ENCODE measurements around the gene ZMIZ2.
"Not testable (repeated sequence)": the region's sequence is repeated elsewhere in the genome, so short reads cannot be mapped to it uniquely, and the experiment has no call there.

The ZMIZ2 gene

DNA sequence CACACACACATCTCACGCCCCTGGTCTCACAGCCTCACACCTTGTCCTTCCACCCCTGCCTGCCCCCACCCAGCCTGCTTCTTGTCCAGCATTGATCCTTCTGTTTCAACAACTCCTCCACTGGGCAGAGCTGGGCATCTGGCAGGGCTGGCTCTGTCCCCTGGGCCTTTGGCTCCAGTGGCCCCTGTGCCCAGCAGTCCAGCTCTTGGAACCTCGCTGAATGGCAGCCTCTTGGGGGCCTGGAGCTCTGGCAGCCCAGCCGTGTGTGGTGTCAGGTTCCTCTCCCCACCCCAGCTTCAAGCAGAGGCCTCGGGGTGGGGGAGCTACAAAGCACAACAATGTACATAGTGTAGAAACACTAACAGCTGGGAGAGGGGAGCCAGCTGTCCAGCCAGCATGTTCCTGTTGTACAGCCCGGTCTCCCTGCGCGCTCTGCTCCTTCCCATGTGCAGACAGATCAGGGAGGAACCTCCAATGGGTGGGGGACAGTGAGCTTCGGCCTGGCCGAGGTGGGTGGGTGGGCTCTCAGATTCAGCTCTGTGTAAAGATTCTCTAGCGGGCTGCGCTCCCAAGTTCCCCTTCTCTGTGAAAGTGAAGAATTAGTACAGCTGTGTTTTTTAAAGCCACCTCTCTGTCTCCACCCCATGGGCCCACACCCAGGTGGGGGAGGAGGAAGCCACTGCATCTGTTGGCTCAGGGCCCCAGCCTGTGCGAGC, 19.4 kb downstream of the ZMIZ2 start:
- TF ChIP-seq POLR2A (IDR thresholded peaks at IDR 0.05; ENCODE audit: low read depth, low read length): no peak
- FAIRE-seq: no peak
- DNase-seq (ENCODE audit: insufficient read length, low spot score): no peak

DNA sequence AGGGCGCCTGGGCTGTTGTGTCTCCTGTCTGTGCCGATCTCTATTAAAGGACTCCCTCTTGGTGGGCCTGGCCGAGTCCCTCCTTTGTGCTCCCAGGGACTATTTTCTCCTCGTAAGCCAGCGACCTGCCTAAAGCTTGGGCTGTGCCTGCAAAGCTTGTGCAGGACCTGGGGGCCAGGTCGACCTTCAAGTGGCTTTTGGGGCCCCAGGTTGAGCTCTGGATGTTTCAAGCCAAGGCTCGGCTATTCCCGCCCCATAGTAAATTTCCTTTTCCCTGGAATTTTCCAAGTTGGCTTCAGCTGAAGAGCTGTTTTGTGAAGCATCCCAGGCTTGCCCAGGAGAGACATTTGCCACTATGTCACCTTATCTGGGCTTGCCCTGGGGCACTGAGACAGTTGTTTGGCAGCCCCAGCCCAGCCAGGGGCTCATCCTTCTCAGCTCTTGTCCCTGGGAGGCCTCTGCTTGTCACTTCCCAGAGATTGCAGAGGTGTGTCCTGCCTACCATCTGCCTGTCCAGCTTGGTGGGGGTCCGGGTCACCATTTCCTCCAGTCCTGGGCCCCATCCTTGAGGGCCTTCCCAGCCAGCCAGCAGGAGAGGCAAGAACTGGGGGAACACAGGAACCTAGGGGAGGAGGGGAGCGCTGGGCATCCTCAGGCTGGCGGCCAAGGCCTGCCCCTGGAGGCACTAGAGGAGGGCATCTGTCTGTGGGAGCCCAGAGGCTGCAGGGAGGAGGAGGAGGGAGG, 20.2 kb downstream of the ZMIZ2 start:
- FAIRE-seq: no peak
- no peak for TF ChIP-seq POLR2A (IDR thresholded peaks at IDR 0.05; ENCODE audit: low read depth, low read length)
- no peak for DNase-seq (ENCODE audit: insufficient read length, low spot score)

DNA sequence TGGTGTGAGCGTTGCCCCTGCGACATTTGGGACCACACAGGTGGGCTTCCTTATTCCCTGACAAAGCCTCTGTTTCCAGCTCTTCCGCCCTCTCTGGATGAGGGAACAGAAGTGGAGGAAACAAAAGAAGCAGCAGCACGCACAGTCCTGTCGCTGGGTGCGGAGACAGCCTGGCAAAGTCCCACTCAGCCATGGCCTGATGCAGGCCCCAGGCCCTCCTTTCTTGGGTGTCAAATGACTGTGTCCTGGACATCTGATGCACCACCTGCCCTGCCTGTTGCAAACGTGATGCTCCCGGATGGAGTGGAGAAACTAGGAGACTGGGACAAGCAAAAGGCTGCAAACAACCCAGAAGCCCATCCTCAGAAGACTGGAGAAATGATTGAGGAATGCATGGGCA, 20.7 kb downstream of the ZMIZ2 start:
- DNase-seq (ENCODE audit: insufficient read length, low spot score) (no peak), FAIRE-seq (no peak)
- TF ChIP-seq POLR2A (IDR thresholded peaks at IDR 0.05; ENCODE audit: low read depth, low read length): no peak

DNA sequence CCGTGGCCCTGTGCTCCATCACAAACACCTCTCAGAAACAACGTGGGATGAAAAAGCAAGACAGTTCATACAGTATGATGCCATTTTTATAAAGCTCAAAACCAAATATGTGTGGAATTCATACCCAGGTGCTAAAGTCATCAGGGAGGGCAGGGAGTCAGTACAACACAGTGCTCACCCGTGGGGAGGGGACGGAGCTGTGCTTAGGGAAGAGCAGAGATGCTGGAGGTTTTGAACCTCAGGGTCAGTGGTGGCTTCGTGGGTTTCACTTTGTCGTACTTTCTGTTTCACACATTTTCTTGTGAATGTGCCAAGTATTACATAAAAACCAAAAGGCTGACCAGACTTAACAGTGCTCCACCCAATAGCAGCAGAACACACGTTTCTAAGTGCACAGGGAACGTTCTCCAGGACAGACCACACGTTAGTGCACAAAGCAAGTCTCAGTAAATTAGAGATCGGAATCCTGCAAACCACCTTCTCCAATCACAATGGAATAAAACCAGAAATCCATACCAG, 21.2 kb downstream of the ZMIZ2 start:
- FAIRE-seq (no peak), DNase-seq (ENCODE audit: insufficient read length, low spot score) (peak; percentile 59)
- TF ChIP-seq POLR2A (IDR thresholded peaks at IDR 0.05; ENCODE audit: low read depth, low read length): no peak

DNA sequence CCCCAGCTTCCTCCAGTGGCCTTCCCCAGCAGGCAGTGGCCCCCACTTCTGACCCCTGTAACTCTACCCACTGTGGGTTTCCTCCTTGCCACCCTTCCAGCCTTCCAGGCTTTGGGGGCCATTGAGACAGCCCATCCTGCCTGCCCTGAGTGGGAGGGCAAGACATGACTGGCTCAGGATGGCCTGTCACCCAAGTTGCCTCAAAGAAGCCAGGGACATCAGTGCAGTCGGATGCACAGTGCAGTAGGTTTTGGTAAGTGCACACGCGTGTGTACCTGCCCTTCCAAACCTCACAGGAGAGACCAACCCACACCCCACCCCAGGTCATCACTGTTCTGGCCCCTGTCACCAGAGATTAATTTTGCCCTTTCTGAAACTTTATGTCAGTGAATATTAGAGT, 22.7 kb downstream of the ZMIZ2 start:
- TF ChIP-seq POLR2A (IDR thresholded peaks at IDR 0.05; ENCODE audit: low read depth, low read length): no peak
- DNase-seq (ENCODE audit: insufficient read length, low spot score) (no peak), FAIRE-seq (no peak)

DNA sequence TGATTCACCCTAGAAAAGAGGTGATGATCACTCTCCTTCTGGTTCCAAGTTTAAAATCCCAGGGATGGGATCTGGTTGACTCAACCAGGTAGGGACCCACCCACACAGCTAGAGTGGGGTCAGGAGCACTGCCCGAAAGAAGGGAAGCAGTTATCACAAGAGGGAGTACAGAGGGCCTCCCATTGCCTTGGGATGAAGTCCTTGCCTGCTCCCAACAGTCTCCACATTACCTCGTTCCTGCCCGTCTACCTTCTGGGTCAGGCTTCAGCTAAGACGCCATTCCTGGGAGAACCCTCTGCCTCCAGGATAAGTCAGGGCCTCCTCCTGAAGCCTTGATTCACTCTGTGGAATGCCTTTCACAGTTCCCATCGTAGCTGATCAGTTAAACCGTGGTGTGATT, 23.8 kb downstream of the ZMIZ2 start:
- DNase-seq (ENCODE audit: insufficient read length, low spot score) (no peak), FAIRE-seq (no peak)
- TF ChIP-seq POLR2A (IDR thresholded peaks at IDR 0.05; ENCODE audit: low read depth, low read length): no peak

DNA sequence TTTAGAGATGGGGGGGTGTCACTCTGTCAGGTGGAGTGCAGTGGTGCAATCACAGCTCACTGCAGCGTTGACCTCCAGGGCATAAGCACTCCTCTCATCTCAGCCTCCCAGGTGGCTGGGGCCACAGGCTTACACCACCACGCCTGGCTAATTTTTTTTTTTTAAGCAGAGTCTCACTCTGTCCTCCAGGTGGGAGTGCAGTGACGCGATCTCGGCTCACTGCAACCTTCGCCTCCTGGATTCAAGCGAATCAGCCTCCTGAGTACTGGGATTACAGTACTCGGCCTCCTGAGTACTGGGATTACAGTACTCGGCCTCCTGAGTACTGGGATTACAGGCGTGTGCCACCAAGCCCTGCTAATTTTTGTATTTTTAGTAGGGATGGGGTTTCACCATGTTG, 24.2 kb downstream of the ZMIZ2 start:
- no peak for TF ChIP-seq POLR2A (IDR thresholded peaks at IDR 0.05; ENCODE audit: low read depth, low read length)
- FAIRE-seq (no peak), DNase-seq (ENCODE audit: insufficient read length, low spot score) (no peak)

DNA sequence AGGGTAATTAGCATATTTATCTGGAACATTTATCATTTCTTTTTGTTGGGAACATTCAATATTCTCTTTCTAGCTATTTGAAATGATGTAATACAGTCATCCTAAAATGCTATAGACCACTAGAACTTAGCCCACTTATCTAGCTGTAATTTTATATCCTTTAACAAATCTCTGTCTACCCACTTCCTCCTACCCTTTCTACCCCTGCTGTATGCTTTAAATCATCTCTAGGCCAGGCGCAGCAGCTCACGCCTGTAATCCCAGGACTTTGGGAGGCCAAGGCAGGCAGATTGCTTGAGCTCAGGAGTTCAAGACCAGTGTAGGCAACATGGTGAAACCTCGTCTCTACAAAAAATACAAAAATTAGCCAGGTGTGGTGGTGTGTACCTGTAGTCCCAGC, 25.8 kb downstream of the ZMIZ2 start:
- not testable (repeated sequence) for FAIRE-seq

DNA sequence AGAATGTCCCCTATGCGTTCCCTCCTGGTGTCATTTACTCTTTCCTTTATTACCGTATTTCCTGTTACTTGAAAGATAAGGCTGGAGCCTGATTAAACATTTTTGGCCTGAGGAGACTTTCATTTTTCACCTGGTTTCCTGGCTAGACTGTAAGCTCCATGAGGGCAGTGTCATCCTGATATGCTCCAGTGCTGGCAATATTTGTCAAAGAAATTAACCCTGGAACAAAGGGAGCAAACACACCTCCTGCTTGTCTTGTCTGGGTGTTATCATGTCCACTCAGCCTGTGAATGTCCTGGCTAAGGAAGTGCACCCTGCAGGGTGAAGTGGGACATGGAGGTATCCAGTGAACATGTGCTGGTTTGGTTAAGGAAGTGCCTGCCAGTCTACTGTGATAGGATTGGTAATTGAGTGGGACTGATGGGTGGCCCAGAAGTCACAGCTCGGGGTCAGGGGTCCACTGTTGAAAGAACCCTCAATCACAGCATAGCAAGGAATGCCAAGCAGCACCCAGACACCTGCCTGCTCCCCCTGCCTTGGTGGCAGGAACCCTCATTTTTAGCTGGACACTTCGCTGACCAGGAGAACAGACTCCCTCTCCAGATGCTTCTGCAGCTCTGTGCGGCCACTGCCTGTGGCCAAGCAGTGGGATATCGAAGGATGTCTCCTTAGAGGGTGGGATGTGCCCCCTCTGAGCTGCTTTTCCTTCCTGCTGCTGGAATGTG, 26.9 kb downstream of the ZMIZ2 start:
- TF ChIP-seq POLR2A (IDR thresholded peaks at IDR 0.05; ENCODE audit: low read depth, low read length): no peak
- DNase-seq (ENCODE audit: insufficient read length, low spot score): no peak
- no peak for FAIRE-seq

More for the DNA sequence above, 25.8 kb downstream of the ZMIZ2 start:
- not testable (repeated sequence) for DNase-seq (ENCODE audit: insufficient read length, low spot score)

DNA sequence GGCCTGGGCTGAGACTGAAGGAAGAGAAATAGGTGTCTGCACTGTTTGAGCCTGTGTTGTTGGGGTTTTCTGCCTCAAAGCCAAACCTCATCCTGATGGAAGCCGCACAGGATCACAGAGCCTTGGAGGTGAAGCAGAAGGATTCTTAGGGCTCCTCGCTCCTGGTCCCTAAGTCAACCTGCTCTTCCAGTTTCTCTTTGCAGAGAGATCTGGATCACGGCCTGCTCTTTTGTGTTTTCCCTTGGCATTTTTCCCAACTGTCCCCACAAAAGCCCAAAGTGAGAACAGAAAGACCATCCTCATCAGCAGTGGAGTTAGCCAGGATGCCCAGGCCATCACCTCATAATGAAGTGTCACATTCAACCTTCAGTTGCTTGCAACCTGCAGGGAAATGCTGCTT, 27.6 kb downstream of the ZMIZ2 start:
- FAIRE-seq (no peak), DNase-seq (ENCODE audit: insufficient read length, low spot score) (no peak)
- TF ChIP-seq POLR2A (IDR thresholded peaks at IDR 0.05; ENCODE audit: low read depth, low read length): no peak

DNA sequence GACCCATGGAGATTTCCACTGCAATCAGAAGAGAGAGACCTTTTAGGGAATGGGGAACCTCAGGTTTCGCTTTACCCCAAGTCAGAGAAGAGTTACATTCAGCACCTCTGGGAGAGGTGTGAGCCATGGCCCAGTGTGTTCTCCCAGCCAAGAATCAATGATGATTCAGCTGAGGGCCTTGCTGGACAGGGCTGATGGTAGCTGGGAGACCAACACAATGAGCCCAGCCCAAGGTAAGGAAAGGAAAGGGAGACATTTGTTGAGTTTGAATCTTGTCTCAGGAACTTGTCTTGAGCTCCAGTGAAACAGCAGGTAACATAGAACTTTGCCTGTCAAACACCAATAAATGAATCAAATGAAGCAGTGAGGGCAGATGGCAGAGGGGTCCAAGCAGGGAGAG, 33.8 kb downstream of the ZMIZ2 start:
- no peak for DNase-seq (ENCODE audit: insufficient read length, low spot score)
- FAIRE-seq: no peak
- TF ChIP-seq POLR2A (IDR thresholded peaks at IDR 0.05; ENCODE audit: low read depth, low read length): no peak

DNA sequence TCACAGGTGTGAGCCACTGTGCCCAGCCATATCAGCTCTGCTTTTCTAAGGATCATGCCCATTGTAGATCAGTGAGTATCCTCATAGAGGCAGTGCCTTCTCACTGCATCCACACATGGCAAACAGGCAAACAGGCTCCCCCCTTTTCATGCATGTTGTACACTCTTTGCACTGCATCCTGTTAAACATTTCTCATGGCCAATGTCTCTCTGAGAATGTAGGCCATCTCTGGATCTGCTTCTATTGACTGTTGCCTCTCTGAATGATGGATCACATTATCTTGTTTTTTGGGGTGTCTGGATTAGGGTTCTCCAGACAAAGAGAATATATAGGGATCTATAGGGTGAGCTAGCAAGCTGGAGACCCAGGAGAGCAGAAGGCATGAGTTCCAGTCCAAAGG, 34.8 kb downstream of the ZMIZ2 start:
- FAIRE-seq: no peak
- no peak for TF ChIP-seq POLR2A (IDR thresholded peaks at IDR 0.05; ENCODE audit: low read depth, low read length)
- DNase-seq (ENCODE audit: insufficient read length, low spot score): no peak

DNA sequence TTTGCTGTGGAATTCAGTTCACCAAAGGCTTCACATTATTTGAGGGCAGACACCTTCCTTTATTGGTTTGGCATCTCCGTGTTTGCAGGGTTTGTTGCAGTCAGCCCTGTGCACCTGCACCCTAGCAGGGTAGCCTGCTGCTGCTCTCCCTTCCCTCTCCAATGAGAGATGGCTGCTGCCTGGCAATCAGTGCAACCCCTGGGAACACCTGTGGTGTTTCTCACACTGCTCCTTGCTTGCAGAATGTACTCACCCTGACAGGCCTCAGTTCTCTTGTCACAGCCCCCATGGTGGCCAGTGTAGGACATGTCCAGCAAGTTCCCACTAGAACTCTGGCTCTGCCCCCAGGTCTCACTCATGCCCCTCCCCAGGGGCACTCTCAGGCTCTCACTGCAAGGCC, 35.7 kb downstream of the ZMIZ2 start:
- TF ChIP-seq POLR2A (IDR thresholded peaks at IDR 0.05; ENCODE audit: low read depth, low read length): no peak
- DNase-seq (ENCODE audit: insufficient read length, low spot score): no peak
- FAIRE-seq: no peak

DNA sequence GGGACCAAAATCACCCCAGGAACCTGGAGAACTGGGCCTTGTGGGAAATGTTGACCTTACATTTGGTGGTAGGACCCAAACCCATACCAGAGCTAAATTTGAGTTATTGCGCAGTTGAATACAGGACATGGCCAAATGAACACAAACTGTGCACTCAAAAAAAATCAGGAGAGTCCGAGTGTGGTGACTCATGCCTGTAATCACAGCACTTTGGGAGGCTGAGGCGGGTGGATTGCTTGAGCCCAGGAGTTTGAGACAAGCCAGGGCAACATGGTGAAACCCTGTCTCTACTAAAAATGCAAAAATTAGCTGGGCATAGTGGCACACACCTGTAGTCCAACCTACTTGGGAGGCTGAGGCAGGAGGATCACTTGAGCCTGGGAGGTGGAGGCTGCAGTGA, 36.6 kb downstream of the ZMIZ2 start:
- FAIRE-seq; DNase-seq (ENCODE audit: insufficient read length, low spot score): not testable (repeated sequence)
